ENCODE data around the gene SLC35D2.

SLC35D2 gene

GRCh38 chr9:96294159-96294545 lies 89.4 kb downstream of the SLC35D2 start:
- no peak for TF ChIP-seq CTCF (IDR thresholded peaks at IDR 0.05; ENCODE audit: low read depth, low read length, missing control alignments)
- no peak for DNase-seq (ENCODE audit: low read depth)
- H3K4me3 ChIP-seq (ENCODE audit: low read depth, low read length): no peak overlapping the region

- DNase-seq (ENCODE audit: low read depth): no peak
- no peak for TF ChIP-seq CTCF (IDR thresholded peaks at IDR 0.05; ENCODE audit: low read depth, low read length, missing control alignments)
- H3K4me3 ChIP-seq (ENCODE audit: low read depth, low read length): no peak overlapping the region
These were observed 89.9 kb downstream of the SLC35D2 start for GRCh38 chr9:96293498-96294158.

GRCh38 chr9:96289392-96289791 lies 94.1 kb downstream of the SLC35D2 start:
- TF ChIP-seq CTCF (IDR thresholded peaks at IDR 0.05; ENCODE audit: low read depth, low read length, missing control alignments): no peak
- DNase-seq (ENCODE audit: low read depth): no peak
- H3K4me3 ChIP-seq (ENCODE audit: low read depth, low read length): no peak overlapping the region

GRCh38 chr9:96281641-96282040 lies 101.9 kb downstream of the SLC35D2 start:
- no peak for DNase-seq (ENCODE audit: low read depth)
- no peak overlapping the region for H3K4me3 ChIP-seq (ENCODE audit: low read depth, low read length)
- TF ChIP-seq CTCF (IDR thresholded peaks at IDR 0.05; ENCODE audit: low read depth, low read length, missing control alignments): no peak

GRCh38 chr9:96279932-96280331 lies 103.6 kb downstream of the SLC35D2 start:
- no peak for DNase-seq (ENCODE audit: low read depth)
- TF ChIP-seq CTCF (IDR thresholded peaks at IDR 0.05; ENCODE audit: low read depth, low read length, missing control alignments): no peak
- H3K4me3 ChIP-seq (ENCODE audit: low read depth, low read length): no peak overlapping the region

- TF ChIP-seq CTCF (IDR thresholded peaks at IDR 0.05; ENCODE audit: low read depth, low read length, missing control alignments): no peak
- no peak for DNase-seq (ENCODE audit: low read depth)
- H3K4me3 ChIP-seq (ENCODE audit: low read depth, low read length): no peak overlapping the region
These were observed 108.6 kb downstream of the SLC35D2 start for GRCh38 chr9:96274939-96275338.
